ENCODE results near the gene PPP2R3C. TPM values are rescaled to one million over a fixed set of nuclear protein-coding genes. Genes with fewer than 3 reads are reported as not detected.

Gene PPP2R3C
- total and polyA plus RNA-seq, 2 of the 13 experiments (the other 11 are each of a cell fraction or from before 2014, with no cell fraction given): 63.4 to 102 TPM

DNA sequence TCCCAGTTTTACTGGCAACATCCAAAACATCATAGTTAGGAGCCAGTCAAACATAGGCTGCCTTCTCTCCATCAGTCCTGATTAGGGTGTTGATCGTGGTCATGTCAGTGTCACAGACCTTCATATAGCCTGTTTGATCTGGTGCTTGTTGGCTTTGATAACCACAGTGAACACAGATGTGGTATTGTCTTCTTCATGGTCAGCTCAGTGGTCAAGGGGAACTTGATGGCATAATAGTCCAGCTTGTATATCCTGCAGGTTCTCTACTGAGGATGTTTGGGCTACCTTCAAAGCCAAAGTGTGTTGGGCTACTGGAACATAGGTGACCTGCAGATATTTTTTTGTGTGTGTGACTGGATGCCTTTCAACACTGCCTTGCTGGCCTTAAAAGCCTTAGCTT, 22.2 kb upstream of the PPP2R3C start (continued):
- TF ChIP-seq ZNF558 (CRISPR knock-in tag; IDR thresholded peaks at IDR 0.05; ENCODE audit: borderline replicate concordance): no peak
- no peak for TF ChIP-seq TEAD2 (CRISPR knock-in tag; IDR thresholded peaks at IDR 0.05)
- TF ChIP-seq, protein P1, sequence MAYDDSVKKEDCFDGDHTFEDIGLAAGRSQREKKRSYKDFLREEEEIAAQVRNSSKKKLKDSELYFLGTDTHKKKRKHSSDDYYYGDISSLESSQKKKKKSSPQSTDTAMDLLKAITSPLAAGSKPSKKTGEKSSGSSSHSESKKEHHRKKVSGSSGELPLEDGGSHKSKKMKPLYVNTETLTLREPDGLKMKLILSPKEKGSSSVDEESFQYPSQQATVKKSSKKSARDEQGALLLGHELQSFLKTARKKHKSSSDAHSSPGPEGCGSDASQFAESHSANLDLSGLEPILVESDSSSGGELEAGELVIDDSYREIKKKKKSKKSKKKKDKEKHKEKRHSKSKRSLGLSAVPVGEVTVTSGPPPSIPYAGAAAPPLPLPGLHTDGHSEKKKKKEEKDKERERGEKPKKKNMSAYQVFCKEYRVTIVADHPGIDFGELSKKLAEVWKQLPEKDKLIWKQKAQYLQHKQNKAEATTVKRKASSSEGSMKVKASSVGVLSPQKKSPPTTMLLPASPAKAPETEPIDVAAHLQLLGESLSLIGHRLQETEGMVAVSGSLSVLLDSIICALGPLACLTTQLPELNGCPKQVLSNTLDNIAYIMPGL (CRISPR knock-in tag; IDR thresholded peaks at IDR 0.05; ENCODE audit: borderline replicate concordance in 1 of 2, low read depth in 1 of 2): 0 out of 4 replicates have a peak, but pooled peaks of 1 of the 2 experiments have one; percentile 45
- peak; percentile 55; the same call in 1 of the 2 replicates for TF ChIP-seq ZNF12 (CRISPR knock-in tag; IDR thresholded peaks at IDR 0.05)
- TF ChIP-seq, protein P2, sequence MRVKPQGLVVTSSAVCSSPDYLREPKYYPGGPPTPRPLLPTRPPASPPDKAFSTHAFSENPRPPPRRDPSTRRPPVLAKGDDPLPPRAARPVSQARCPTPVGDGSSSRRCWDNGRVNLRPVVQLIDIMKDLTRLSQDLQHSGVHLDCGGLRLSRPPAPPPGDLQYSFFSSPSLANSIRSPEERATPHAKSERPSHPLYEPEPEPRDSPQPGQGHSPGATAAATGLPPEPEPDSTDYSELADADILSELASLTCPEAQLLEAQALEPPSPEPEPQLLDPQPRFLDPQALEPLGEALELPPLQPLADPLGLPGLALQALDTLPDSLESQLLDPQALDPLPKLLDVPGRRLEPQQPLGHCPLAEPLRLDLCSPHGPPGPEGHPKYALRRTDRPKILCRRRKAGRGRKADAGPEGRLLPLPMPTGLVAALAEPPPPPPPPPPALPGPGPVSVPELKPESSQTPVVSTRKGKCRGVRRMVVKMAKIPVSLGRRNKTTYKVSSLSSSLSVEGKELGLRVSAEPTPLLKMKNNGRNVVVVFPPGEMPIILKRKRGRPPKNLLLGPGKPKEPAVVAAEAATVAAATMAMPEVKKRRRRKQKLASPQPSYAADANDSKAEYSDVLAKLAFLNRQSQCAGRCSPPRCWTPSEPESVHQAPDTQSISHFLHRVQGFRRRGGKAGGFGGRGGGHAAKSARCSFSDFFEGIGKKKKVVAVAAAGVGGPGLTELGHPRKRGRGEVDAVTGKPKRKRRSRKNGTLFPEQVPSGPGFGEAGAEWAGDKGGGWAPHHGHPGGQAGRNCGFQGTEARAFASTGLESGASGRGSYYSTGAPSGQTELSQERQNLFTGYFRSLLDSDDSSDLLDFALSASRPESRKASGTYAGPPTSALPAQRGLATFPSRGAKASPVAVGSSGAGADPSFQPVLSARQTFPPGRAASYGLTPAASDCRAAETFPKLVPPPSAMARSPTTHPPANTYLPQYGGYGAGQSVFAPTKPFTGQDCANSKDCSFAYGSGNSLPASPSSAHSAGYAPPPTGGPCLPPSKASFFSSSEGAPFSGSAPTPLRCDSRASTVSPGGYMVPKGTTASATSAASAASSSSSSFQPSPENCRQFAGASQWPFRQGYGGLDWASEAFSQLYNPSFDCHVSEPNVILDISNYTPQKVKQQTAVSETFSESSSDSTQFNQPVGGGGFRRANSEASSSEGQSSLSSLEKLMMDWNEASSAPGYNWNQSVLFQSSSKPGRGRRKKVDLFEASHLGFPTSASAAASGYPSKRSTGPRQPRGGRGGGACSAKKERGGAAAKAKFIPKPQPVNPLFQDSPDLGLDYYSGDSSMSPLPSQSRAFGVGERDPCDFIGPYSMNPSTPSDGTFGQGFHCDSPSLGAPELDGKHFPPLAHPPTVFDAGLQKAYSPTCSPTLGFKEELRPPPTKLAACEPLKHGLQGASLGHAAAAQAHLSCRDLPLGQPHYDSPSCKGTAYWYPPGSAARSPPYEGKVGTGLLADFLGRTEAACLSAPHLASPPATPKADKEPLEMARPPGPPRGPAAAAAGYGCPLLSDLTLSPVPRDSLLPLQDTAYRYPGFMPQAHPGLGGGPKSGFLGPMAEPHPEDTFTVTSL (CRISPR knock-in tag; IDR thresholded peaks at IDR 0.05; ENCODE audit: borderline replicate concordance): peak; percentile 62; the same call in 1 of the 2 replicates
- TF ChIP-seq, protein P3, sequence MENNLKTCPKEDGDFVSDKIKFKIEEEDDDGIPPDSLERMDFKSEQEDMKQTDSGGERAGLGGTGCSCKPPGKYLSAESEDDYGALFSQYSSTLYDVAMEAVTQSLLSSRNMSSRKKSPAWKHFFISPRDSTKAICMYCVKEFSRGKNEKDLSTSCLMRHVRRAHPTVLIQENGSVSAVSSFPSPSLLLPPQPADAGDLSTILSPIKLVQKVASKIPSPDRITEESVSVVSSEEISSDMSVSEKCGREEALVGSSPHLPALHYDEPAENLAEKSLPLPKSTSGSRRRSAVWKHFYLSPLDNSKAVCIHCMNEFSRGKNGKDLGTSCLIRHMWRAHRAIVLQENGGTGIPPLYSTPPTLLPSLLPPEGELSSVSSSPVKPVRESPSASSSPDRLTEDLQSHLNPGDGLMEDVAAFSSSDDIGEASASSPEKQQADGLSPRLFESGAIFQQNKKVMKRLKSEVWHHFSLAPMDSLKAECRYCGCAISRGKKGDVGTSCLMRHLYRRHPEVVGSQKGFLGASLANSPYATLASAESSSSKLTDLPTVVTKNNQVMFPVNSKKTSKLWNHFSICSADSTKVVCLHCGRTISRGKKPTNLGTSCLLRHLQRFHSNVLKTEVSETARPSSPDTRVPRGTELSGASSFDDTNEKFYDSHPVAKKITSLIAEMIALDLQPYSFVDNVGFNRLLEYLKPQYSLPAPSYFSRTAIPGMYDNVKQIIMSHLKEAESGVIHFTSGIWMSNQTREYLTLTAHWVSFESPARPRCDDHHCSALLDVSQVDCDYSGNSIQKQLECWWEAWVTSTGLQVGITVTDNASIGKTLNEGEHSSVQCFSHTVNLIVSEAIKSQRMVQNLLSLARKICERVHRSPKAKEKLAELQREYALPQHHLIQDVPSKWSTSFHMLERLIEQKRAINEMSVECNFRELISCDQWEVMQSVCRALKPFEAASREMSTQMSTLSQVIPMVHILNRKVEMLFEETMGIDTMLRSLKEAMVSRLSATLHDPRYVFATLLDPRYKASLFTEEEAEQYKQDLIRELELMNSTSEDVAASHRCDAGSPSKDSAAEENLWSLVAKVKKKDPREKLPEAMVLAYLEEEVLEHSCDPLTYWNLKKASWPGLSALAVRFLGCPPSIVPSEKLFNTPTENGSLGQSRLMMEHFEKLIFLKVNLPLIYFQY (CRISPR knock-in tag; IDR thresholded peaks at IDR 0.05; ENCODE audit: borderline replicate concordance): no peak
- TF ChIP-seq, protein P4, sequence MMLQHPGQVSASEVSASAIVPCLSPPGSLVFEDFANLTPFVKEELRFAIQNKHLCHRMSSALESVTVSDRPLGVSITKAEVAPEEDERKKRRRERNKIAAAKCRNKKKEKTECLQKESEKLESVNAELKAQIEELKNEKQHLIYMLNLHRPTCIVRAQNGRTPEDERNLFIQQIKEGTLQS (CRISPR knock-in tag; IDR thresholded peaks at IDR 0.05): no peak
- no peak for TF ChIP-seq KLF11 (CRISPR knock-in tag; IDR thresholded peaks at IDR 0.05)
- peak; percentile 60; the same call in 1 of the 2 replicates for TF ChIP-seq RCOR2 (CRISPR knock-in tag; IDR thresholded peaks at IDR 0.05)
- peak; percentile 35; the same call in 1 of the 2 replicates for TF ChIP-seq IRF2 (CRISPR knock-in tag; IDR thresholded peaks at IDR 0.05)
- TF ChIP-seq, protein P5, sequence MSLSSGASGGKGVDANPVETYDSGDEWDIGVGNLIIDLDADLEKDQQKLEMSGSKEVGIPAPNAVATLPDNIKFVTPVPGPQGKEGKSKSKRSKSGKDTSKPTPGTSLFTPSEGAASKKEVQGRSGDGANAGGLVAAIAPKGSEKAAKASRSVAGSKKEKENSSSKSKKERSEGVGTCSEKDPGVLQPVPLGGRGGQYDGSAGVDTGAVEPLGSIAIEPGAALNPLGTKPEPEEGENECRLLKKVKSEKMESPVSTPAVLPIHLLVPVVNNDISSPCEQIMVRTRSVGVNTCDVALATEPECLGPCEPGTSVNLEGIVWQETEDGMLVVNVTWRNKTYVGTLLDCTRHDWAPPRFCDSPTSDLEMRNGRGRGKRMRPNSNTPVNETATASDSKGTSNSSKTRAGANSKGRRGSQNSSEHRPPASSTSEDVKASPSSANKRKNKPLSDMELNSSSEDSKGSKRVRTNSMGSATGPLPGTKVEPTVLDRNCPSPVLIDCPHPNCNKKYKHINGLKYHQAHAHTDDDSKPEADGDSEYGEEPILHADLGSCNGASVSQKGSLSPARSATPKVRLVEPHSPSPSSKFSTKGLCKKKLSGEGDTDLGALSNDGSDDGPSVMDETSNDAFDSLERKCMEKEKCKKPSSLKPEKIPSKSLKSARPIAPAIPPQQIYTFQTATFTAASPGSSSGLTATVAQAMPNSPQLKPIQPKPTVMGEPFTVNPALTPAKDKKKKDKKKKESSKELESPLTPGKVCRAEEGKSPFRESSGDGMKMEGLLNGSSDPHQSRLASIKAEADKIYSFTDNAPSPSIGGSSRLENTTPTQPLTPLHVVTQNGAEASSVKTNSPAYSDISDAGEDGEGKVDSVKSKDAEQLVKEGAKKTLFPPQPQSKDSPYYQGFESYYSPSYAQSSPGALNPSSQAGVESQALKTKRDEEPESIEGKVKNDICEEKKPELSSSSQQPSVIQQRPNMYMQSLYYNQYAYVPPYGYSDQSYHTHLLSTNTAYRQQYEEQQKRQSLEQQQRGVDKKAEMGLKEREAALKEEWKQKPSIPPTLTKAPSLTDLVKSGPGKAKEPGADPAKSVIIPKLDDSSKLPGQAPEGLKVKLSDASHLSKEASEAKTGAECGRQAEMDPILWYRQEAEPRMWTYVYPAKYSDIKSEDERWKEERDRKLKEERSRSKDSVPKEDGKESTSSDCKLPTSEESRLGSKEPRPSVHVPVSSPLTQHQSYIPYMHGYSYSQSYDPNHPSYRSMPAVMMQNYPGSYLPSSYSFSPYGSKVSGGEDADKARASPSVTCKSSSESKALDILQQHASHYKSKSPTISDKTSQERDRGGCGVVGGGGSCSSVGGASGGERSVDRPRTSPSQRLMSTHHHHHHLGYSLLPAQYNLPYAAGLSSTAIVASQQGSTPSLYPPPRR (CRISPR knock-in tag; IDR thresholded peaks at IDR 0.05; ENCODE audit: borderline replicate concordance): peak; percentile 59; the same call in 1 of the 2 replicates
- TF ChIP-seq MXD4 (CRISPR knock-in tag; IDR thresholded peaks at IDR 0.05): no peak
